Measurements from ENCODE around the gene HBP1.
"Not testable (repeated sequence)": the region's sequence is repeated elsewhere in the genome, so short reads cannot be mapped to it uniquely, and the experiment has no call there.

Gene HBP1, protein sequence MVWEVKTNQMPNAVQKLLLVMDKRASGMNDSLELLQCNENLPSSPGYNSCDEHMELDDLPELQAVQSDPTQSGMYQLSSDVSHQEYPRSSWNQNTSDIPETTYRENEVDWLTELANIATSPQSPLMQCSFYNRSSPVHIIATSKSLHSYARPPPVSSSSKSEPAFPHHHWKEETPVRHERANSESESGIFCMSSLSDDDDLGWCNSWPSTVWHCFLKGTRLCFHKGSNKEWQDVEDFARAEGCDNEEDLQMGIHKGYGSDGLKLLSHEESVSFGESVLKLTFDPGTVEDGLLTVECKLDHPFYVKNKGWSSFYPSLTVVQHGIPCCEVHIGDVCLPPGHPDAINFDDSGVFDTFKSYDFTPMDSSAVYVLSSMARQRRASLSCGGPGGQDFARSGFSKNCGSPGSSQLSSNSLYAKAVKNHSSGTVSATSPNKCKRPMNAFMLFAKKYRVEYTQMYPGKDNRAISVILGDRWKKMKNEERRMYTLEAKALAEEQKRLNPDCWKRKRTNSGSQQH

DNA sequence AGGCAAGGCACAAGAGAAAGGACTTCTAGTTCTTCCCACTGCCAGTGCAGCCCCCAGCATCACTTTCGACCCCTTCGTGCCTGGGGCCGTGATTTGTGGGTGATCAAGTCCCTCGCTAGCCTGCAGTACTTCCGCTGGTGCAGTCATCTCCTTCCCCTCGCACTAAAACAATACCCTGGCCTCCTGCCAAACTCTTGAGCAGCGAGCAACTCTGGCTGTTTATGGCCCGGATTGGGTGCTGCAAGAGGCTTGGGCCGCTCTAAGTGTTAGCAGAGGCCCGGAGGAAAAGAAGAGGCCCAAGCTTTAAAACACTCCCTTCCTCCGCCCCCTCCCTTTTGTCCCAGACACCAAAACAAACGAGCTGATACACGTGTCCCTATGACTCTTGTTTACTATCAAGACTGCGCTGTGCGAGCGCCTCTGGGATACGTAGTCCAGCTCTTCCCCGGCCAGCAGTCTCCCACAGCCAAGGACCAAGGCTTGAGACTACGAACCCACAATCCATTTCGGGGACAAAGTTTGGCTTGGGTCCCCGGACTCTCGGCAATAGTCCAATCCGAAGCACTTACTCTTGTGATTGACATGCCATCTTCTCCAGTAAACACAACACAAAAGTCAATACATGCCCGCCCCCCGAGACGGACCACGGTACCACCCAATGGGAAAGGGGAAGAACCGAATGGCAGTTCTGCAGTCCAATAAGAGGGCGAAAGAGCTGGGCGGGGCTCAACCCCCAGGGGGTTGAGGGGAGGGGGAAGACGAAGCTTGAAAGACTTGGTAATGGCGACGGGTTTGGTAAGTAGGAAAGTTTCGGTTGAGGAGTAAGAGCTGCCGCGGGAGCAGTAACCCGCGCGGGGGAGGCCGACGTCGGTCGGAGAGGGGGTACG is at the start of gene HBP1:
Gene HBP1, plus strand, starts transcription at position 771 of the 887 bp plus-strand sequence. CDS start 10,891 bp downstream, outside the sequence.
- peak; percentile 85 to 97 (median 96) for DNase-seq (ENCODE audit: low read depth in 3 of 3)

DNA sequence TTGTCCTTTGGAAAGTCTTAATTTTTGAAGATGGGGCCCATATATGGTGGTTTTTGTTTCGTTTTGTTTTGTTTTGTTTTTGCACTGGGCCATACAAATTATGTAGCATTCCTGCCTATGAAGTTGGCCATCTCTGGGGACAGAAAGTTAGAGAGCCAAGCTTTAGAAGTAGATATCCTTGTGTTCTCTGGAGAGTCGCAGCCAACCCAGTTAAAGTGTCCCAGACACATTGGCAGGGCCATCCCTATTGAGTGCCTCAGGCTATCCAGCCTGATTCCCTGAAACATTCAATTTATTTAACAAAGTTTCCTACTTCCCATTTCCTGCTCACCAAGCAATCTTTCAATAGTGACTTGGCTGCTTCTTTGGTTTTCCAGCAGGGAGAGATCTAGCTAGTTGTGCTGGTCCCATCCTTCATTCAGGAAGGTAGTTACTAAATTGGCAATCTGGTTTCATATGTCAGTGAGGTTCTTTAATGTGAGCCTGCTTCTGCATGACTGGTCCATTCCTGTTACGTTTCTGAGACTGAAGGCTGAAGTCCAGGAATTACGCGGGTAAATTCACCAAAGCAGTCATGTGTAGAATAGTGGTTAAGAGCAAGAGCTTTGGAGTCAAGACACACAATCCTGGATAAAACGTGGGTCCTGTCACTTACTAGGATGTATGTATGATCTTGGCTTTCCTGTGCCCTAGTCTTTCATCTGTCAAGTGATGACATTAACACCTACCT is 49.3 kb upstream of the HBP1 start:
- DNase-seq (ENCODE audit: low read depth in 3 of 3) = no peak

DNA sequence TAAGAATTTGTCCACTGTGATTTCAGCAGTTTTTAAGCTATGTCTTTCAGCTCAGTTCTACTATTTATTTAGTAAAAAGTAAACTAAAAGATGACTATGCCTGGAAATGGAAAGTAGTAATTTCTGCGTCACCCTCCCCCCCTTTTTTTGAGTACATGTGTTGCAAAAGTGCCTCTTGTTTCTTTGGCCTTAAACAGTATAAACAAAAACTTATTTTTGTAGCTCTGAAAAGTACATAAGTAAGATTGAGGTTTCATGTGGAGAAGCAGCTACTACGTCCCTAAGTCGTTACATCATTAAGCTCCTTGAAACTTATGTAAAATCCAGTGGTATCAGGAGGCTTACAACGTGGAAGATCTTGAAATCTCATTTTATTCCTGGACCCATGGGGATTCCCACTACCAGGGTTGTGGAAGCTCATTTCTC is 46.3 kb upstream of the HBP1 start:
- no peak for DNase-seq (ENCODE audit: low read depth in 3 of 3)

DNA sequence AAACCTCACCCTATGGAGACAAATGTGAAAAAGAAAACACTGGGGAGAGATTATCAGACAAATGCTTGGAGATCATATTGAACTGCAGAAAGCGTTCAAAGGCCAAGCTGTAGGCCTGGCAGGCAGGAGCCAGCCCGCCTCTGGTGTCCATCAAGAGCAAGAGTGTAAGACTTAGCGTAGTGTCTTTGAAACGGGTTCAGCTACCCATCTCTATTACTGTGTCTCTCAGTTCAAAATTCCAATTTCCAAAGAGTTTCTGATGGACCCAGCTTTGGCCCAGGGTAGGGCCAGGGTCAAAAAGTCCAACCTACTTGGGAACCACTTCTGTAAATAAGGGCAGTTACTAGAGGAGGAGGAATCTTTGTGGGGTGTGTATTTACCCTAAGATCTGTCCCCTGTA is 45.4 kb upstream of the HBP1 start:
- DNase-seq (ENCODE audit: low read depth in 3 of 3) = no peak

DNA sequence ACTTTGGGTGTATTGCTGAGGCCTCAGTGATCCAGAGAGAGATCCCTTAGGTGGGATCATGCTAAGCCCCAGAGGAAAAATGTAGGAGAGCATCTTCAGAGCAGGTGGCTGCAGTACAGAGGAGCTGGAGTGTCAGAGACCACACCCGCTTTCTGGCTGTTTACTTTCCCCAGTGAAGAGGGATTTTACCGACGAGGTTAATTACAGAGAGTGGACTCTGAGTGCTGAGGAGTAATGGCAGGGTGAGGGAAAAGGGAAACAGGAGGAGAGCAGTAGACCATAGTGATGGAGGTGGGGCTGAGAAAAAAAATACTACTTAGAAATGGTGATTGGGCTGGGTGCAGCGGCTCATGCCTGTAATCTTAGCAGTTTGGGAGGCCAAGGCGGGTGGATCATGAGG is 43.3 kb upstream of the HBP1 start:
- DNase-seq (ENCODE audit: low read depth in 3 of 3) = no peak

DNA sequence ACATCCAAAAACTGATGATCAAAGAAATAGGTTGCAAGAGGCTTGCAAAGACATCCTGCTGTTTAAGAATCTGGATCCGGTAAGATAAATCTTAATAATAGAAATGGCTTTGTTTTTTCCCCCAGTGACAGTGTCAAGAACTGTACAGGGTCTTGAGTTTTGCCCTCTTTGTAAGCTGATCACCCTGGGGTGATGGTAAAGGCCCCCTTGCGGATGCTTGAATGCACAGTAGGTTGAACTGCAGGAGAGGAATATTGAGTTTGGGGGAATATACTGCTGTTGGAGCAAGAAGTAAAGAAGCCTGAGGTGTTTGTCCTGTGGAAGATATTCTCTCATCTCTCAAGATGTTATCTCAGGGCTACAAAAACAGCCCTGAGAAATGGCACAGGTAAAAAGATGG is 40.6 kb upstream of the HBP1 start:
- DNase-seq (ENCODE audit: low read depth in 3 of 3) = no peak

DNA sequence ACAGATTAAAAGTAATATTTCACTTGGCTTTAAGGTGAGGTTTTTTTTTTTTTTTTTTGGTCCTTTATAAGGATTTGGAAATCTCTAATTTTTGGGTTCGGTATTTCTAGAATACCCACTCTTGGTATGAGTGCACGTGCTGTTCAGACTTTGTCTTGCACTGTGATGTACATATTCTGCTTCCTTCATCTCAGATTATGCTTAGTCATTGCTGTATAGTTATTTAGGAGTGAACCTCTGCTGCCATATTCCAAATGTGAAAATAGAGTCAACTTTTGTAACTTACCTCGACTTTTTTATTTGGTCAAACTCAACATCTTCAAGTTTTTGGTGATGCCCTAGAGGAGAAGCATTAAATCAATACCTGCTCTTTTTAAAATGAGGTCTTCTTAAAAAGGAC is 40.1 kb upstream of the HBP1 start:
- DNase-seq (ENCODE audit: low read depth in 3 of 3) = no peak

DNA sequence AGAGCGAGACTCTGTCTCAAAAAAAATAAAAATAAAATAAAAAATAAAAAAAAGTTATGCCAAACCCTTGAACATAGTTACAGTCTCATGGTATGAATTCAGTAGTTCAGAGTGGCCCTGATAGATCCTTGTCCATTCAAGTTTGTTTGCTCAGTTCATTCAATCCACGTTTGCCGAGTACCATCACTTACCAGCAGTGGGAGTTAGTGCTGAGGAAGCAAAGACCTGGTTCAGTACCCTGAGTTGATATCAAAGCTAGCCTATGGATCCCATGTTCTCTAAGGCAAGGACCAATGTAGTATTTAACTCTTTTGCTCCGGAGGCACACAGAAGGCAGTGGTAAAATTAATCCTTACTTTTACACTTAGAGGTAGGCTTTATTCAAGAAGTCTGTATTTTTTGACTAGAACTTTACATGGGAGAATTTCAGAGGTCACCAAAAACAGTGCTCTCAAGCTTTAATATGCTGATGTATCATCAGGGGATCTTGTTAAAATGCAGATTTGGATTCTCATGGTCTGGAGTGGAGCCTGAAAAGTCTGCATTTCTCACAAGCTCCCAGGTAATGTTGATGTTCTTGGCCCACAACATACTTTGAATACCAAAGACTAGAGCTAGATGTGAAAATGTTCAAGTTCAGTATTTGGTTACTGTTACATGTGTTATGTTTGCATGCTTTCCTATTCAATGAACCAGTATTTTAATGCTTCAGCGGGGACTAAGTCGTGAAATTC is 38.1 kb upstream of the HBP1 start:
- DNase-seq (ENCODE audit: low read depth in 3 of 3) = no peak

DNA sequence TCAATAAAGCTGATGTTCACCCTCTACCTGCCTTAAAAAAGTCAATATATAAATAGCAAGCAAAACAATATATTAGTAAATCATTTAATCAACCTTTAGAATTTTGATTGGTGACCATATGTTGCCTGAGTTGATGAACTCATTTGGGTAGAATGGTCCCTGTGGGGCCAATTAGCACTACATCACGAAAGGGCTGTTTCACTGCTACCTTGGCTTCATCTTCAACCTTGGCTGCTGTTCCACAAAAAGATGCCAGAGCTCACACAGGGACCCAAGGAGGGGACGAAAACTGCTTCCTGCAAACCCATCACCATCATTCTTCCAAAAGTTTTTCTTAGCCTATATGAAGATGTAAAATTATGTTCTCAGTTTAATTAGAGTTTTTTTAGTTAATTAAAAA is 35.4 kb upstream of the HBP1 start:
- DNase-seq (ENCODE audit: low read depth in 3 of 3) = no peak

DNA sequence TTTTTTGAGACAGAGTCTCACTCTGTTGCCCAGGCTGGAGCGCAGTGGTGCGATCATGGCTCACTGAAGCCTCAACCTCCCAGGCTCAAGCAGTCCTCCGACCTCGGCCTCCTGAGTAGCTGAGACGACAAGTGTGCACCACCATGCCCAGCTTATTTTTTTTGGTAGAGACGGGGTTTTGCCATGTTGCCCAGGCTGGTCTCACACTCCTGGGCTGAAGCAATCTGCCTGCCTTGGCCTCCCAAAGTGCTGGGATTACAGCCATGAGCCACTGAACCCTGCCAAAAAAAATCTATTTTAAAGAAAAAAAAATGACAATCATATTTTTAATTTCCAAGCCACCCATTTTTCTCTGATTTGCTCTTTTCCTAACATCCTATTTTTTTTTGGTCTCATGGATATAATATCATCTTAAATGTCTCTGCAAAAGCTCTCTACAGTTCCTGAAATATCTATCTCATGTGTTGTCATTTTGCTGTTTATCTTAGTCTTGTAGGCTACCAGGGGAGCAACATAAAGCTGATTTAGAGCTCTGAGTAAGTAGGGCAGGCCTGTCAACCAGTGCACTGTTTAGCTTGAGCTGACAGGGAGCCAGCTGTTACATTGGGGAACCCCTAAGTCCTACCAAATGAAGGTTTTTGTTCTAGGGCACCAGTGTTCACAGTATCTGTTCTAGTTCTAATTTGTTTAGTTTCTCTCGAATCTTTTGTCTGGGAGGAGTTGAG is 29.9 kb upstream of the HBP1 start:
- no peak for DNase-seq (ENCODE audit: low read depth in 3 of 3)

DNA sequence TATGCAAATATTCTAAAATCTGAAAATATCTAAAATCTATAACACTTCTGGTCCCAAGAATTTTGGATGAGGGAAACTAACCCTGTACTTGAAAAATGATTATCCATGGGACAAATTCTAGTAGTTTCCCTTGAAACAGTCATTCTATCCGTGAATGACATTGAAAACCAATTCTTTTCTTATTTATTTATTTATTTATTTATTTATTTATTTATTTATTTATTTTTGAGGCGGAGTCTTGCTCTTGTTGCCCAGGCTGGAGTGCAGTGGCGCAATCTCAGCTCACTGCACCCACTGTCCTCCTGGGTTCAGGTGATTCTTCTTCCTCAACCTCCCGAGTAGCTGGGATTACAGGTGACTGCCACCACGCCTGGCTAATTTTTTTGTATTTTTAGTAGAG is 24.9 kb upstream of the HBP1 start:
- DNase-seq (ENCODE audit: low read depth in 3 of 3) = not testable (repeated sequence)

DNA sequence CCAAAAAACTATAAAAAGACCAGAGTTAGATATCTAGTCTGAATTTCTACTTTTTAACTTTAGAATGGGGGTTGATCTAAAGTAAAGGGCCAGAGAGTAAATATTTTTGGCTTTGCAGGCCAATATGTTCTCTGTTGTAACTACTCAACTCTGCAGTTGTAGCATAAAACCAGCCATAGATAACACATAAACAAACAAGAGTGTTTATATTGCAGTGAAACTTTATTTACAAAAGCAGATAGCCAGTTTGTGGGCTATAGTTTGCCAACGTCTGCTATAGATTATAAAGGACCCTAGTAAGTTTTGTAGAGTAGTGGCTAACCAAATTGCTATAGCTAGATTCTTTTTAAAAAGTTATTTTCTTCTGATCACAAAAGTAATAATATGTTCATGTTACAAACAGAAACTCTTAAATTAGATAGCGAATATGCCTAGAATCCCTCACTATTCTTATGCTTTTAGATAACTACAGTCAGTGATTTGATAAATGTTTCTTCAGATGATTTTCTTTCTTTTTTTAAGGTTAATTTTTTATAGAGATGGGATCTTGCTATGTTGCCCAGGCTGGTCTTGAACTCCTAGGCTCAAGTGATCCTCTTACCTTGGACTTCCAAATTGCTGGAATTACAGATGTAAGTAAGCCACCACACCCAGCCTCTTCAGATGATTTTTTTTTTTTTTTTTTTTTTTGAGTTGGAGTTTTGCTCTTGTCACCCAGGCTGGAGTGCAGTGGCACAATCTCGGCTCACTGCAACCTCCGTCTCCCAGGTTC is 23.6 kb upstream of the HBP1 start:
- no peak for DNase-seq (ENCODE audit: low read depth in 3 of 3)

DNA sequence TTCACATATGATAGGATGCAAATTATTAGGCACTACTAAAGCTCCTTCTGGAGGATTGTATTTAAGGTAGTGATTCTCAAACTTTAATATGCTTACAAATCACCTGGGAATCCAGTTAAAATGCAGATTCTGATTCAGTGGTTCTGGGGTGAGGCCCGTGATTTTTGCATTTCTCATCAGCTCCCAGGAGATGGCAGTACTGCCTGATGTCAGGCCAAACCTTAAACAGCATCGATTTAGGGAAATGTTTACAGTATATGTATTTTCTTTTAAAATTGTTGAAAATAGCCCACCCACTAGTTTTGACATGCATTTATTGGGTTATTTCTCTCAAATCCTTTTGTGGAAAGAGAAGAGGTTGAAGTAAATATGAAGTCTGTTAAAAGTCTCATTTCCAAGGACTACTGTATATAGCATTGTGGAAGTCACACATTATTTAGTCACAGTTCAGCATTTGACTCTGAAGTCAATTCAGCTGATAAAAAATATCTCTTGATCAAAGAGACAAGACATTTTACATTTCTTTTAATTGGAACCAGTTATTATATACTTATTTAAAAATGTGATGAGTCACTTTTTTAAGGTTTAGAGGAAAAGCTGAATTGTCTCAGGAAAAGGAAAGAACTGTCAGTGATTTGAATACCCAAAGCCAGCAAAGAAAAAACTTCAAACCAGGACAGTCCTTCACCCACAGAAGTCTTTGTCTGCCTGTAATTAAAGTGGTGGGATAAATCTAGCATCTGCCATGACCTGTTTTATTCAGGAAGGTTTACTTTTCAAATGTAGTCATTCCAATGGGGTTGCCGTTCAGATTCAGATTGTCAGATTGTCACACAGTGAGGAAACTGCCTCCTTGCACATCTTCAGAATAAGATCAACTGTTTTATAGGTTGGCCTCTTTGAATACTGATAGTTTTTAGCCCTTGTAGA is 21.1 kb upstream of the HBP1 start:
- no peak for DNase-seq (ENCODE audit: low read depth in 3 of 3)

DNA sequence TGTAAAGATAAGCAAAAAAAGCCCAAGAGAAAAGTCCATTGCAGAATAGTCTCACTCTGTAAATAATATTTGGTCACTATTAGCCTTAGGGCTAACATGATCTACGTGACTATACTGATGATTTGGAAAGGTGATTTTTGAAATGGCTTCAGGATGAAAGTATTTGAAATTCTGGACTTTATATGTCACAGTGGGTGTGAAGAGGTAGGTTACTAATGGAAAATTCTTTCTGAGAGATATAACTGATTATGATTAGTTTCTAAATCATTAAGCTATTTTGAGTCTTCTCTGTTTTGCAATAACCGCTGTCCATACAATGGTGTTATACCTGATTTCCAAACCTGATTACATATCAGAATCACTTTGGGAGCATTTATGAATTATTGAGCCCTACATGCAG is 20.1 kb upstream of the HBP1 start:
- DNase-seq (ENCODE audit: low read depth in 3 of 3) = no peak

DNA sequence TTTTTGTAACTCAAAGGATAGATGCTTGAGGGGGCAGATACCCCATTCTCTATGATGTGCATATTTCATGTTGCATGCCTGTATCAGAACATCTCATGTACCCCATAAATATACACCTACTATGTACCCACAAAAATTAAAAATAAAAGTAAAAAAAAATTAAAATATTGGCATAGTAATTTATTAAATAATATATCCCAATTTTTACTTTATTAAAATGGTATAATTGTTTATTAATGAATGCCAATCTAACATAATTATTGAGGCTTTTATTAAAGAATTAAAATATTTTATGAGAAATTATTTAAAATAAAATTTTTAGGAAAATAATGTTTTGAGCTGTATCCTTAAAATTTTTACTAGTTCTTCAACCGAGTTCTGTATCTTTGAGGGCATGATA is 18.9 kb upstream of the HBP1 start:
- DNase-seq (ENCODE audit: low read depth in 3 of 3) = no peak

DNA sequence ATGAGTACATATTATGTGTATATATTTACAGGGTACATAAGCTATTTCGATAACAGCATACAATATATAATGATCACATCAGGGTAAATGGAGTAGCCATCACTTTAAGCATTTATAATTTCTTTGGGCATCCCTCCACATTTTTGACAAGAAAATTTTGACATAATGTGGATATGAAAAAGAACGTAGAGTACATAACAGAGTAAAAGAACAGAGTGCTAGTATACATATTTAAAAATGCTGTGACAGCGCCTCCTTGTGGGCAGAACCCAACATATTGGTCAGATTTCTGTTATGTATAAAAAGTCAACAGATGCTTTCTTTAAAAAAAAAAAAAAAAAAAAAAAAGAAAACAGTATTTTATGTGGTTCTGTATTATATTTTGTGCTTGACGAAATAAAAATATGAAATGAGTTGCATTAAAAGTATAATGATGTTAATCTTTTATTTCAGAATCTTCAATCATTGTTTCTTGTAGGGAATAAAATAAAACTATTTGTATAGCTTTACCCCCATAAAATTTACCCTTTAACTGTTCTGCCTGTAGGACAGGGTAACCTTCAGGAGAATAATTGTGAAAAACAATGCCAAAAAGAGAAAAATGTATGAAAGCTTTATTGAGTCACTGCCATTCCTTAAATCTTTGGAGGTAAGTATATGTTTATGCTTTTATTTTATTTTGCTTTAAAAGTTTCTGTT is 18.3 kb upstream of the HBP1 start:
- peak; percentile 47 to 58 (median 55) for DNase-seq (ENCODE audit: low read depth in 3 of 3)

DNA sequence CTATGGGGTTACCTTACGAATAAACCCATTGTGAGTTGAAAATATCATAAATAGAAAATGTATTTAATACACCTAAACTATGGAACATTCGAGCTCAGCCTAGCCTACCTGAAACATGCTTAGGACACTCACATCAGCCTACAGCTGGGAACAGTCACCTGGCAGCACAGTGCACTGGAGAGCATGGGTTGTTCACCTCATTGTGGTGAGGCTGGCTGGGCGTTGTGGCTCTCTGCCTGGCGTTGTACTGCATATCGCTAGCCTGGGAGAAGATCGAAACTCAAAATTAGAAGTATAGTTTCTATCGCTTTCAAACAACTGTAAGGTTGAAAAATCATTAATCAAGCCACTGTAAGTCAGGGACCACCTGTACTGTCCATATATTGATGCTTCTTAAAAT is 17.3 kb upstream of the HBP1 start:
- no peak for DNase-seq (ENCODE audit: low read depth in 3 of 3)

DNA sequence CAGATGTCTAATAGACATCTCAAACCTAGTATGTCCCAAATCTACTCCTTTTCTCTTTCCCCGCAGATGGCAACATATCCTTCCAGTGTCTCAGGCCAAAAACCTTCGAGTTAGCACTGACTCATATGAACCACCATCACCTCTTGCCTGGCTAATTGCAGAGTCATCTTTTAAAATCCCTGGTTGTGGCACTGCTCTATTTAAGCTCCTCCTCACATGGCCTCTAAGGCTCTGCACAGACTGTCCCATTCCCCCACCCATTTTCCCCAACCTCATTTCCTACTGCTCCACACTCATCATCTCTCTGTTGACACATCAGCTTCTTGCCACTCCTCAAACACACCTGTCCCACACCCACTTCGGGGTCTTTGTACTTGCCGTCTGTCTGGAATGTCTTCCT is 16.8 kb upstream of the HBP1 start:
- no peak for DNase-seq (ENCODE audit: low read depth in 3 of 3)
